HL-60 (cell line): ENCODE data around the gene MACROD2.

Source experiments
- DNase-seq, 2 experiments: peaks; one replicate each; pipeline ENCODE4 v3.0.0-alpha.2; 2010 to 2020; ENCODE audit warnings: low read depth in 1 of 2, low spot score in 1 of 2
- H3K27ac ChIP-seq: fragments of 250-450 bp; sonication (Bioruptor Pico); replicated peaks from 2 replicates; pipeline ENCODE4 v1.5.1; 2020; ENCODE audit warnings: mild to moderate bottlenecking, moderate library complexity
- H3K27me3 ChIP-seq: fragments of 250-450 bp; sonication (Bioruptor Pico); 2 replicates; pipeline ENCODE4 v1.5.1; 2021; ENCODE audit warnings: mild to moderate bottlenecking, moderate library complexity; ENCODE audit not compliant: insufficient read depth, poor library complexity, severe bottlenecking
- H3K4me3 ChIP-seq: replicated peaks from 2 replicates; pipeline ENCODE4 v1.5.1; 2011; ENCODE audit warnings: mild to moderate bottlenecking, control low read depth, low read length; ENCODE audit not compliant: insufficient read depth
- GABPA ChIP-seq: IDR thresholded peaks from 2 replicates; pipeline ENCODE4 v1.6.1; 2012; ENCODE audit warnings: low read depth
- POLR2AphosphoS5 ChIP-seq: IDR thresholded peaks from 2 replicates; pipeline ENCODE4 v1.6.1; 2012; ENCODE audit warnings: low read depth
- SPI1 ChIP-seq: IDR thresholded peaks from 2 replicates; pipeline ENCODE4 v1.6.1; 2012; ENCODE audit warnings: low read depth, mild to moderate bottlenecking, borderline replicate concordance
- TF ChIP-seq, protein P1 (sequence below): IDR thresholded peaks from one replicate; pipeline ENCODE4 v1.5.1; 2011; ENCODE audit warnings: low read length, control low read depth, inconsistent platforms; ENCODE audit not compliant: insufficient read depth
- TF ChIP-seq, protein P2 (sequence below): IDR thresholded peaks from 2 replicates; pipeline ENCODE4 v1.6.1; 2012; ENCODE audit warnings: low read depth; ENCODE audit not compliant: insufficient replicate concordance

Gene MACROD2

DNA sequence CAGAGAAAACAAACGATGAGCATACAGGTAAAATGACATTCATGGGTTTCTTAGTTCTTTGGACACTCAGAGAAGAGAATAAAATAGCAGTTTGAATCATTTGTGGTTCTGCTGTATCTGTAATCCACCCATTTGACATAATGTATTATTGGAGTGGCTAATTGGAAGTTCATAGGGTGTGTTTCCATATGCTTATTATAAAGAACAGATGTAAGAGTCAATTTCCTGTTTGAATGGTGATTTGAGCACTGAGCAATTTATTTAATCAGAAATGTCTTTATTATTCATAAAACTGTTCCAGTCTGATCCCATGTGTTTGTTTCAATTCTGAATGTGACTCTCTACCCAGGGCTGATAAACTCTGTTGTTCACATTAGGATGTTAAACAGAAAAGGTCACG is 1638.8 kb downstream of the MACROD2 start:
- Histone ChIP-seq H3K4me3 (no peak overlapping the region), H3K27me3 (no peaks in the 10 kb centered on the region), H3K27ac (no peak overlapping the region)
- DNase-seq = no peak
- no peak for TF ChIP-seq POLR2AphosphoS5
- TF ChIP-seq SPI1 = no peak
- TF ChIP-seq GABPA = no peak
- TF ChIP-seq, protein P1, sequence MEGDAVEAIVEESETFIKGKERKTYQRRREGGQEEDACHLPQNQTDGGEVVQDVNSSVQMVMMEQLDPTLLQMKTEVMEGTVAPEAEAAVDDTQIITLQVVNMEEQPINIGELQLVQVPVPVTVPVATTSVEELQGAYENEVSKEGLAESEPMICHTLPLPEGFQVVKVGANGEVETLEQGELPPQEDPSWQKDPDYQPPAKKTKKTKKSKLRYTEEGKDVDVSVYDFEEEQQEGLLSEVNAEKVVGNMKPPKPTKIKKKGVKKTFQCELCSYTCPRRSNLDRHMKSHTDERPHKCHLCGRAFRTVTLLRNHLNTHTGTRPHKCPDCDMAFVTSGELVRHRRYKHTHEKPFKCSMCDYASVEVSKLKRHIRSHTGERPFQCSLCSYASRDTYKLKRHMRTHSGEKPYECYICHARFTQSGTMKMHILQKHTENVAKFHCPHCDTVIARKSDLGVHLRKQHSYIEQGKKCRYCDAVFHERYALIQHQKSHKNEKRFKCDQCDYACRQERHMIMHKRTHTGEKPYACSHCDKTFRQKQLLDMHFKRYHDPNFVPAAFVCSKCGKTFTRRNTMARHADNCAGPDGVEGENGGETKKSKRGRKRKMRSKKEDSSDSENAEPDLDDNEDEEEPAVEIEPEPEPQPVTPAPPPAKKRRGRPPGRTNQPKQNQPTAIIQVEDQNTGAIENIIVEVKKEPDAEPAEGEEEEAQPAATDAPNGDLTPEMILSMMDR = no peak
- TF ChIP-seq, protein P2, sequence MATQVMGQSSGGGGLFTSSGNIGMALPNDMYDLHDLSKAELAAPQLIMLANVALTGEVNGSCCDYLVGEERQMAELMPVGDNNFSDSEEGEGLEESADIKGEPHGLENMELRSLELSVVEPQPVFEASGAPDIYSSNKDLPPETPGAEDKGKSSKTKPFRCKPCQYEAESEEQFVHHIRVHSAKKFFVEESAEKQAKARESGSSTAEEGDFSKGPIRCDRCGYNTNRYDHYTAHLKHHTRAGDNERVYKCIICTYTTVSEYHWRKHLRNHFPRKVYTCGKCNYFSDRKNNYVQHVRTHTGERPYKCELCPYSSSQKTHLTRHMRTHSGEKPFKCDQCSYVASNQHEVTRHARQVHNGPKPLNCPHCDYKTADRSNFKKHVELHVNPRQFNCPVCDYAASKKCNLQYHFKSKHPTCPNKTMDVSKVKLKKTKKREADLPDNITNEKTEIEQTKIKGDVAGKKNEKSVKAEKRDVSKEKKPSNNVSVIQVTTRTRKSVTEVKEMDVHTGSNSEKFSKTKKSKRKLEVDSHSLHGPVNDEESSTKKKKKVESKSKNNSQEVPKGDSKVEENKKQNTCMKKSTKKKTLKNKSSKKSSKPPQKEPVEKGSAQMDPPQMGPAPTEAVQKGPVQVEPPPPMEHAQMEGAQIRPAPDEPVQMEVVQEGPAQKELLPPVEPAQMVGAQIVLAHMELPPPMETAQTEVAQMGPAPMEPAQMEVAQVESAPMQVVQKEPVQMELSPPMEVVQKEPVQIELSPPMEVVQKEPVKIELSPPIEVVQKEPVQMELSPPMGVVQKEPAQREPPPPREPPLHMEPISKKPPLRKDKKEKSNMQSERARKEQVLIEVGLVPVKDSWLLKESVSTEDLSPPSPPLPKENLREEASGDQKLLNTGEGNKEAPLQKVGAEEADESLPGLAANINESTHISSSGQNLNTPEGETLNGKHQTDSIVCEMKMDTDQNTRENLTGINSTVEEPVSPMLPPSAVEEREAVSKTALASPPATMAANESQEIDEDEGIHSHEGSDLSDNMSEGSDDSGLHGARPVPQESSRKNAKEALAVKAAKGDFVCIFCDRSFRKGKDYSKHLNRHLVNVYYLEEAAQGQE = no peak

- no peak overlapping the region for H3K27ac ChIP-seq
- DNase-seq = no peak
- no peak for TF ChIP-seq GABPA
- TF ChIP-seq, protein P2 = no peak
These were observed 1642.2 kb downstream of the MACROD2 start for GRCh38 chr20:15637546-15637945.

GRCh38 chr20:15637950-15638754 is 1642.8 kb downstream of the MACROD2 start:
- no peak for DNase-seq
- no peaks in the 10 kb centered on the region for H3K27me3 ChIP-seq
- H3K4me3 ChIP-seq = no peak overlapping the region
- no peak overlapping the region for H3K27ac ChIP-seq
- TF ChIP-seq, protein P2 = no peak
- TF ChIP-seq GABPA (no peak), SPI1 (no peak), POLR2AphosphoS5 (no peak)
- TF ChIP-seq, protein P1 = no peak

More at GRCh38 chr20:15637546-15637945, 1642.2 kb downstream of the MACROD2 start:
- no peak overlapping the region for H3K4me3 ChIP-seq
- H3K27me3 ChIP-seq = no peaks in the 10 kb centered on the region
